HFF-Myc (cell line): ENCODE measurements around the gene ZBTB2.
"Not testable (repeated sequence)": the region's sequence is repeated elsewhere in the genome, so short reads cannot be mapped to it uniquely, and the experiment has no call there.

Source experiments
- DNase-seq: peaks from one replicate; pipeline ENCODE4 v3.0.0-alpha.2; 2011; ENCODE audit warnings: low read depth; ENCODE audit errors: extremely low read depth
- H3K4me3 ChIP-seq: replicated peaks from 2 replicates; pipeline ENCODE4 v1.5.1; 2011; ENCODE audit warnings: low read depth, mild to moderate bottlenecking, control low read depth, low read length
- TF ChIP-seq, protein P1 (sequence below): IDR thresholded peaks from 2 replicates; pipeline ENCODE4 v1.5.1; 2012; ENCODE audit warnings: mild to moderate bottlenecking, low read depth, low read length, control low read depth; ENCODE audit errors: missing control alignments

ZBTB2 gene

DNA sequence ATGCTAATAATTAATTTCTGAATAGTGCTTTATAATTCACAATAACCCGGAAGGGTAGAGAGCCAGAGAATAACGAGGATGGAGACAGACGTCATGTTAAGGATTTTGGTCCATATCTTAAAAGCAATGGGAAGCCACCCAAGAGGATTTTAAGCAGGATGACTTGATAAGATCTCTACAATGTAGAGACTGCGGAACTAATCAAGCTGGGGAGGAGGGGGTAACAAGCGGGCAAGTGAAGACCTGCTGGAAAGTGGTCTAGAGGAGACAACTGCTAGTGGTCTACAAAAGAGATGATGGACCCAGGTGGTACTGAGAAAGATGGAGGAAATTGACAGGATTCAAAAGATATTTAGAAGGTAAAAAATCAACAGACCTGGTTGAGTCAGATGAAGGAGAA is 7.2 kb downstream of the ZBTB2 start:
- TF ChIP-seq, protein P1, sequence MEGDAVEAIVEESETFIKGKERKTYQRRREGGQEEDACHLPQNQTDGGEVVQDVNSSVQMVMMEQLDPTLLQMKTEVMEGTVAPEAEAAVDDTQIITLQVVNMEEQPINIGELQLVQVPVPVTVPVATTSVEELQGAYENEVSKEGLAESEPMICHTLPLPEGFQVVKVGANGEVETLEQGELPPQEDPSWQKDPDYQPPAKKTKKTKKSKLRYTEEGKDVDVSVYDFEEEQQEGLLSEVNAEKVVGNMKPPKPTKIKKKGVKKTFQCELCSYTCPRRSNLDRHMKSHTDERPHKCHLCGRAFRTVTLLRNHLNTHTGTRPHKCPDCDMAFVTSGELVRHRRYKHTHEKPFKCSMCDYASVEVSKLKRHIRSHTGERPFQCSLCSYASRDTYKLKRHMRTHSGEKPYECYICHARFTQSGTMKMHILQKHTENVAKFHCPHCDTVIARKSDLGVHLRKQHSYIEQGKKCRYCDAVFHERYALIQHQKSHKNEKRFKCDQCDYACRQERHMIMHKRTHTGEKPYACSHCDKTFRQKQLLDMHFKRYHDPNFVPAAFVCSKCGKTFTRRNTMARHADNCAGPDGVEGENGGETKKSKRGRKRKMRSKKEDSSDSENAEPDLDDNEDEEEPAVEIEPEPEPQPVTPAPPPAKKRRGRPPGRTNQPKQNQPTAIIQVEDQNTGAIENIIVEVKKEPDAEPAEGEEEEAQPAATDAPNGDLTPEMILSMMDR = no peak
- DNase-seq = no peak
- H3K4me3 ChIP-seq = no peak overlapping the region

DNA sequence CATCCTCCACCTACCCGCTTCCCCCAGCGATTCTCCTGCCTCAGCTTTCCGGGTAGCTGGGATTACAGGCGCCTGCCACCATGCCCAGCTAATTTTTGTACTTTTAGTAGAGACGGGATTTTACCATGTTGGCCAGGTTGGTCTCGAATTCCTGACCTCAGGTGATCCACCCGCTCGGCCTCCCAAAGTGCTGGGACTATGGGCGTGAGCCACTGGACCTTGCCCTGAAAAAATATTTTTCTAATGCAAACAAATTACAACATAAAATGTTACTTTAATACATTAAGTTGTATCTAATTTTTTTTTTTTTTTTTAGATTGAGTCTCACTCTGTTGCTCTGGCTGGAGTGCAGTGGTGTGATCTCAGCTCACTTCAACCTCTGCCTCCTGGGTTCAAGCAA is 8.7 kb downstream of the ZBTB2 start:
- DNase-seq = not testable (repeated sequence)

DNA sequence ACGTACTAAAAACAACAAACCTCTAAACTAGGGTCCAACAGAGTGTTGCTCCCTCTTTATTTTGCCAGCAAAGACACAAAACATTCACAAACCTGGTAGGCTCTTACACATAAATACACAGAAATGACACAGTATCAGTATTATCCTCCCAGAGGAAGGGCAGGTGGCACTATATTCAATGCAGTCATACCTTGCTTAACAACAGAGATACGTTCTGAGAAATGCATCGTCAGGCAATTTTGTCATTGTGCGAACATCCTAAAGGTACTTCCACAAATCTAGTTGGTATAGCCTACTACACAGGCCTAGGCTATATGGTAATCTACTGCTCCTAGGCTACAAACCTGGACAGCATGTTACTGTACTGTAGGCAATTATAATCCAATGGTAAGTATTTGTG is 9.6 kb downstream of the ZBTB2 start:
- DNase-seq = no peak
- TF ChIP-seq, protein P1 = no peak
- H3K4me3 ChIP-seq = no peak overlapping the region

More for the DNA sequence above, 8.7 kb downstream of the ZBTB2 start:
- not testable (repeated sequence) for H3K4me3 ChIP-seq

DNA sequence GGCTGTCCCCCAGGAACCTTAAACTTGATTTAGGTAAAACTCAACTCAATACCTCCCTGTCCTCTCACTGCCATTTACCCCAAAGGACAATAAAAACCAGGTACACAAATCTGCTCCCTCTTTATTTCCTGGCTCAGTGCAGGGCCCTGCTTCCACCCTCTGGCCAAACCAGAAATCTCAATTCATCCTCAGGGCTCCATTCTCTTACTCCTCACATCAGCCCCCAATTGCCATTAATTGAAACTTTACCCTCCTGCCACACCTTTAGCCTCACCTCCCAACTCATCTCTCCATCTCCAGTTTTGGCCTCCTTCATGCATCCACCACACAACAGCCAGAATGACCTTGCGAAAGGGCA is 10.5 kb downstream of the ZBTB2 start:
- TF ChIP-seq, protein P1 = no peak
- no peak overlapping the region for H3K4me3 ChIP-seq

DNA sequence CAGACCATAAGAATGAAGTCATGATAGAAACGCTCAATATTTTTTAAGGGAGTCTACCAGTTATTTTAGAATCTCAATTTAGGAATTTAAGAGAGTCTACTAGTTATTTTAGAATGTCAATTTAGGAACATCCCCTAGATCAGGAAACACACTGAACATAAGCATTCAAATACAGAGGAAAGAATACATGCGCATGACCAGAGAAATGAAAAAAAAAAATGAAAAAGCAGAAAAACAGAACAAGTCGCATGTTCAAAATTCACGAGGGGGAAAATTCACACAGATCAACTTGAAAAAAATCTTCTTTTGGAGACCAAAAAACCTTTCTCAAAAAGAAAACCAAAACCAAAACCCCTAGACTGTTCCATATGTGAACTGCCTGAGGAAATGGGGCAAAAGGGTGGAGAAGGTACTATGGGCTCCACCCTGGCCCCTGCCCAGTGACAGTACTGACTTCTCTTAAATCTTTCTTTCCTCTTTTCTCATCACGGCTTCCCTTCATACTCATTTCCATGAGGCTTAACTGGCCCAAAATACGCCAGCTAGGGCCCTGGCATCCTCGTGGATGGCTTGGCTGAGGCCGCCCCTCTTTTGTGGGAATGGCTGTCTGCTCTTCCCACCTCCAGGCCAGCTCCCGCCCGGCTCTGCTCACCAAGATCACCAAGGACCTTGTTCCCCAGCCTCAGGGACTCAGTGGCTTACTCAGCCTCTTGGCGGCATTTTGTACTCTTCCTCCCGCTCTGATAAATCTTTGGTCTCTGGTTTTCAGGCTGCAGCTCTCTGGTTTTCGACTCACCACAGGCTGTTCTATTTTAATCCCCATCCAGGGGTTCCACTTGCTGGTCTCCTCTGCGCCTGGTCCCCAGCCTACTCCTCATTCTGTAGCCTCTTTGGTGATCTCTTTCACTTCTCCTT is 11.2 kb downstream of the ZBTB2 start:
- no peak for DNase-seq
- TF ChIP-seq, protein P1 = no peak
- no peak overlapping the region for H3K4me3 ChIP-seq

More for the DNA sequence above, 10.5 kb downstream of the ZBTB2 start:
- DNase-seq = no peak

DNA sequence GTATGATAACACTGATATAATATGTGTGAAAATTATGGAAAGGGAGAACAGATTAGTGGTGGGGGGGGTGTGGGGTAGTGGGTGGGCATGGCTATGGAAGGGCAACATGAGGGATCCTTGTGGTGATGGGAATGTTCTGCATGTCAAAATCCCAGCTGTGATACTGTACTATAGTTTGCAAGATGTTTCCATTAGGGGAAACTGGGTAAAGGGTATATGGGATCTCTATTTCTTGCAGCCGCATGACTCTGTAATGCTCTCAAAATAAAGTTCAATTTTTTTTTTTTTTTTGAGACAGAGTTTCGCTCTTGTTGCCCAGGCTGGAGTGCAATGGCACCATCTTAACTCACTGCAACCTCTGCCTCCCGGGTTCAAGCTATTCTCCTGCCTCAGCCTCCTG is 14.3 kb downstream of the ZBTB2 start:
- DNase-seq = no peak
- TF ChIP-seq, protein P1 = no peak
- H3K4me3 ChIP-seq = no peak overlapping the region

DNA sequence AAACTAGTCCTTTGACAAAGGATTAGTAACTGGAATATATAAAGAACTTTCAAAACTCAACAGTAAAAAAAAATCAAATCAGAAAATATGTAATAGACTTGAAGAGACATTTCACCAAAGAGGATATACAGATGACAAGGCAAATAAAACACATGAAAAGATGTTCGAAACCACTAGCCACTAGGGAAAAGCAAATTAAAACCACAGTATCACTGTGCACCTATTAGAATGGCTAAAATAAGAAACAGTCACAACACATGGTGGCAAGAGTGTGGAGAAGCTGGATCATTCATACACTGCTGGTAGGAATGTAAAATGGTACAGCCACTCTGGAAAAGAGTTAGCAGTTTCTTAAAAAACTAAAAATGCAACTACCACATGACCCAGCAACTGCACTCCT is 14.9 kb downstream of the ZBTB2 start:
- H3K4me3 ChIP-seq = no peak overlapping the region
- no peak for DNase-seq
- TF ChIP-seq, protein P1 = no peak
